ENCODE results near the gene BAIAP2. TPM values are rescaled to one million over a fixed set of nuclear protein-coding genes. Genes with fewer than 3 reads are reported as not detected.

The BAIAP2 gene, protein sequence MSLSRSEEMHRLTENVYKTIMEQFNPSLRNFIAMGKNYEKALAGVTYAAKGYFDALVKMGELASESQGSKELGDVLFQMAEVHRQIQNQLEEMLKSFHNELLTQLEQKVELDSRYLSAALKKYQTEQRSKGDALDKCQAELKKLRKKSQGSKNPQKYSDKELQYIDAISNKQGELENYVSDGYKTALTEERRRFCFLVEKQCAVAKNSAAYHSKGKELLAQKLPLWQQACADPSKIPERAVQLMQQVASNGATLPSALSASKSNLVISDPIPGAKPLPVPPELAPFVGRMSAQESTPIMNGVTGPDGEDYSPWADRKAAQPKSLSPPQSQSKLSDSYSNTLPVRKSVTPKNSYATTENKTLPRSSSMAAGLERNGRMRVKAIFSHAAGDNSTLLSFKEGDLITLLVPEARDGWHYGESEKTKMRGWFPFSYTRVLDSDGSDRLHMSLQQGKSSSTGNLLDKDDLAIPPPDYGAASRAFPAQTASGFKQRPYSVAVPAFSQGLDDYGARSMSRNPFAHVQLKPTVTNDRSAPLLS
- total RNA-seq (2013; cell fraction: nucleolus; rRNA removed), result 2.8 and 3.2 TPM in 2 replicates
- total RNA-seq (2014; rRNA removed) (0.11 and 1.1 TPM in 2 replicates), total RNA-seq (2014; rRNA removed; fragmentation: Illumina TruSeq; extraction: Trizol) (0.18 TPM in 2 replicates), total RNA-seq (2021) (0.64 and 1.2 TPM in 2 replicates), polyA plus RNA-seq (2011; rRNA removed) (0.22 TPM in 1 of 2 replicates, not detected in the other), polyA plus RNA-seq (2014; fragmentation: Illumina TruSeq; extraction: Trizol) (0.15 TPM in 1 of 2 replicates, not detected in the other), polyA plus RNA-seq (2014; fragmentation: Nextera tagmentation; extraction: Ambion mirVana) (not detected), polyA plus RNA-seq (2014; rRNA removed) (0.56 and 2.6 TPM in 2 replicates), polyA plus RNA-seq (2016; fragmentation: Nextera tagmentation; extraction: Ambion mirVana) (under 1 TPM; 0.39 to 0.53 TPM), polyA minus RNA-seq (2011; rRNA and poly(A)+ RNA removed) (0.15 and 0.57 TPM in 2 replicates), Bru-seq, nascent RNA (percentile 30 among the genes with signal in this experiment), BruChase-seq, experiment 1, labeled RNA remaining after a 6-hour chase (percentile 39 among the genes with signal in this experiment), BruChase-seq, experiment 2, labeled RNA remaining after a 2-hour chase (percentile 31 among the genes with signal in this experiment)
- 0.67 TPM for polyA plus RNA-seq (2011; ENCODE audit: low read depth)
- 0.16 and 0.17 TPM in 2 replicates for polyA plus RNA-seq (2011; cell fraction: cytosol; rRNA removed)
- polyA plus RNA-seq (2011; cell fraction: nucleus; rRNA removed), result 0.61 and 1.4 TPM in 2 replicates
- 1.3 and 1.7 TPM in 2 replicates for polyA plus RNA-seq (2012)
- not detected in 2 replicates for polyA minus RNA-seq (2011; cell fraction: cytosol; rRNA and poly(A)+ RNA removed)
- 0.48 and 0.97 TPM in 2 replicates for polyA minus RNA-seq (2011; cell fraction: nucleus; rRNA and poly(A)+ RNA removed)
- long read RNA-seq, experiment 1, result 0 reads
- long read RNA-seq, experiment 2, result 0 reads

GRCh38 chr17:81034779-81035520, at the start of gene BAIAP2:
BAIAP2 (plus strand) TSS chr17:81035151; CDS start chr17:81035255, 104 bp downstream.
- no peaks in the 10 kb centered on the region for H3K36me3 ChIP-seq (ENCODE audit: control insufficient read depth in 2 of 2, insufficient read depth in 2 of 2, low read length in 1 of 2)
- SMC1A ChIA-PET (ENCODE audit: uncharacterized antibody, unreplicated experiment), result no interaction called here
- peak; percentile 97 for ATAC-seq
- no peaks in the 10 kb centered on the region for H3K4me1 ChIP-seq (ENCODE audit: control insufficient read depth, insufficient read depth, low read length)
- peak; percentile 21 for DNase-seq (ENCODE audit: low read depth, low spot score)
- in situ Hi-C loops (cut with MboI) (no loop called here), intact Hi-C loops (cut with micrococcal nuclease; ENCODE audit: unreplicated experiment) (no loop called here)
- H3K27ac ChIP-seq (ENCODE audit: control insufficient read depth, insufficient read depth), result no peak within 1 kb of the TSS
- H3K4me3 ChIP-seq, result no peak within 1 kb of the TSS; the same call in 1 of the 2 replicates
- no TSS peak for BruUV-seq (replicated peaks)
- WGBS (ENCODE audit: insufficient coverage, insufficient replicate concordance, low lambda C conversion rate, missing lambda C conversion rate), result 5% methylated on average over 33 of the region's 92 CpGs
- FAIRE-seq, result no peak
- CTCF ChIA-PET, result no interaction called here
- H4K20me1 ChIP-seq (ENCODE audit: control insufficient read depth, insufficient read depth), result no peaks in the 10 kb centered on the region
- peak within 1 kb of the TSS; percentile 89; the same call in 1 of the 2 replicates for H3K4me2 ChIP-seq (ENCODE audit: control insufficient read depth, insufficient read depth)
- H3K79me2 ChIP-seq (ENCODE audit: control insufficient read depth, insufficient read depth, low read length), result no peaks in the 10 kb centered on the region
- peaks cover 5 to 11% of the 10 kb centered on the region in 2 experiments for H3K27me3 ChIP-seq (replicated peaks in 1 of 2; ENCODE audit: control insufficient read depth in 2 of 2, insufficient read depth in 2 of 2, low read length in 1 of 2)
- no peaks in the 10 kb centered on the region for H3K9me3 ChIP-seq (replicated peaks; ENCODE audit: control insufficient read depth, insufficient read depth, low read length)
- RAD21 ChIA-PET (ENCODE audit: unreplicated experiment), result no interaction called here
- H2AFZ ChIP-seq (ENCODE audit: control insufficient read depth, low read depth, low read length), result no peak within 1 kb of the TSS
- POLR2A ChIA-PET, result no interaction called here
- no peak within 1 kb of the TSS for H3K9ac ChIP-seq (ENCODE audit: control insufficient read depth, insufficient read depth, low read length)
- TF ChIP-seq EGR1 (IDR thresholded peaks at IDR 0.05; ENCODE audit: borderline replicate concordance in 1 of 2, low read depth in 2 of 2, low read length in 2 of 2) (peak in 1 of 2 experiments; percentile 87; a peak in 2 of 3 replicates), POU2F2 (IDR thresholded peaks at IDR 0.05; ENCODE audit: borderline replicate concordance, low read depth, low read length) (peak; percentile 50; the same call in 1 of the 3 replicates), NFYB (IDR thresholded peaks at IDR 0.05; ENCODE audit: insufficient read depth, low read depth, low read length) (peak; percentile 73; the same call in 1 of the 2 replicates), ZBTB11 (CRISPR knock-in tag; IDR thresholded peaks at IDR 0.05) (no peak), FOXM1 (IDR thresholded peaks at IDR 0.05; ENCODE audit: low read depth, low read length) (no peak), TCF3 (IDR thresholded peaks at IDR 0.05; ENCODE audit: borderline replicate concordance, insufficient read depth, low read depth, low read length) (no peak), SP1 (IDR thresholded peaks at IDR 0.05; ENCODE audit: low read depth, low read length) (peak; percentile 65), TCF12 (IDR thresholded peaks at IDR 0.05; ENCODE audit: low read depth, low read length) (peak; percentile 70; the same call in 1 of the 2 replicates), POLR2AphosphoS2 (IDR thresholded peaks at IDR 0.05; ENCODE audit: low read depth, low read length) (no peak)
